Endodermal cell (in vitro differentiated cells): ENCODE measurements around the gene ACADVL. TPM values are rescaled to one million over a fixed set of nuclear protein-coding genes. Genes with fewer than 3 reads are reported as not detected.

Experiments used
- DNase-seq: peaks from one replicate; pipeline ENCODE4 v3.0.0-alpha.2; 2017
- H3K27ac ChIP-seq: 2 replicates; pipeline ENCODE4 v1.5.1; 2013; ENCODE audit warnings: mild to moderate bottlenecking, low read depth, low read length, moderate library complexity
- H3K27me3 ChIP-seq: 2 replicates; pipeline ENCODE4 v1.6.1; 2013; ENCODE audit warnings: mild to moderate bottlenecking, low read length, moderate library complexity; ENCODE audit not compliant: insufficient read depth, control insufficient read depth, poor library complexity, severe bottlenecking
- H3K36me3 ChIP-seq: 2 replicates; pipeline ENCODE4 v1.7.0; 2013; ENCODE audit warnings: mild to moderate bottlenecking, low read length, moderate library complexity; ENCODE audit not compliant: control insufficient read depth, insufficient read depth
- H3K4me1 ChIP-seq: one replicate; pipeline ENCODE4 v1.7.0; 2013; ENCODE audit warnings: low read length; ENCODE audit not compliant: control insufficient read depth, insufficient read depth
- H3K4me3 ChIP-seq: 2 replicates; pipeline ENCODE4 v1.5.1; 2013; ENCODE audit warnings: mild to moderate bottlenecking, low read length, moderate library complexity
- H3K9ac ChIP-seq: 2 replicates; pipeline ENCODE4 v1.6.1; 2013; ENCODE audit warnings: mild to moderate bottlenecking, low read length, moderate library complexity; ENCODE audit not compliant: poor library complexity, severe bottlenecking; ENCODE audit errors: extremely low read depth
- H3K9me3 ChIP-seq: 2 replicates; pipeline ENCODE4 v1.6.1; 2013; ENCODE audit warnings: mild to moderate bottlenecking, low read length, moderate library complexity; ENCODE audit not compliant: control insufficient read depth
- H3K27ac Mint-ChIP-seq: 2 replicates; pipeline ENCODE4 v1.8.0; 2020; ENCODE audit warnings: mixed read lengths
- H3K27me3 Mint-ChIP-seq: 2 replicates; pipeline ENCODE4 v1.8.0; 2021; ENCODE audit warnings: mild to moderate bottlenecking, mixed read lengths; ENCODE audit not compliant: insufficient read depth
- H3K36me3 Mint-ChIP-seq: 2 replicates; pipeline ENCODE4 v1.8.0; 2020; ENCODE audit warnings: low read depth, mixed read lengths
- H3K4me1 Mint-ChIP-seq: 2 replicates; pipeline ENCODE4 v1.8.0; 2020; ENCODE audit warnings: mixed read lengths
- H3K4me3 Mint-ChIP-seq: 2 replicates; pipeline ENCODE4 v1.8.0; 2020; ENCODE audit warnings: mild to moderate bottlenecking, moderate library complexity, mixed read lengths
- H3K9me3 Mint-ChIP-seq: 2 replicates; pipeline ENCODE4 v1.8.0; 2020; ENCODE audit warnings: mild to moderate bottlenecking, mixed read lengths
- CTCF ChIP-seq: fragments of 200-600 bp; sonication (generic); conservative IDR thresholded peaks from 2 replicates; pipeline ENCODE4 v1.5.0; 2021; ENCODE audit warnings: antibody characterized with exemption, mild to moderate bottlenecking
- WGBS, 2 experiments: methylation state at CpG; one replicate each; pipeline versions ENCODE4 v1.1.5 to v1.1.7; 2013; ENCODE audit warnings: missing lambda C conversion rate in 2 of 2, mixed read lengths in 1 of 2; ENCODE audit not compliant: insufficient coverage in 1 of 2, insufficient read length in 1 of 2; 5-methylcytosine and 5-hydroxymethylcytosine counted together
- total RNA-seq, 2 donors: library from RNA; stranded (reverse); fragmentation: NEBNext Ultra II Directional in 1 of 2; extraction: Animal tissue kit (Norgen Biotek cat#: 25700) in 1 of 2; gene quantifications; 2 replicates in 1 of 2; 3 replicates in 1 of 2; pipeline ENCODE4 v1.2.1, GENCODE V29; 2021

ACADVL gene
- total RNA-seq, 2 donors from 2014 or later, result 337 to 459 TPM

- H3K36me3 ChIP-seq, result peaks cover 19% of the 10 kb centered on the region
- Mint-ChIP-seq H3K27ac (no peak overlapping the region), H3K4me3 (peak overlapping the region; percentile 86), H3K36me3 (peaks cover 21% of the 10 kb centered on the region), H3K4me1 (peaks cover 47% of the 10 kb centered on the region), H3K9me3 (no peaks in the 10 kb centered on the region), H3K27me3 (no peaks in the 10 kb centered on the region)
- no peaks in the 10 kb centered on the region for H3K9me3 ChIP-seq
- no peak for DNase-seq
- no peak overlapping the region for H3K27ac ChIP-seq
- no peak overlapping the region for H3K9ac ChIP-seq
- H3K4me1 ChIP-seq, result peaks cover 16% of the 10 kb centered on the region
- WGBS, 2 experiments, result 82 to 92% methylated on average over 3 to 6 of the region's 6 CpGs
- no peaks in the 10 kb centered on the region for H3K27me3 ChIP-seq
- H3K4me3 ChIP-seq, result peak overlapping the region; percentile 73
- no peak for TF ChIP-seq CTCF
Measured at GRCh38 chr17:7218166-7218565, 1.6 kb upstream of the ACADVL start.

GRCh38 chr17:7218758-7219157 is 980 bp upstream of the ACADVL start:
- H3K4me3 Mint-ChIP-seq, result peak overlapping the region; percentile 86
- Histone ChIP-seq H3K36me3 (peaks cover 25% of the 10 kb centered on the region), H3K4me1 (peaks cover 16% of the 10 kb centered on the region), H3K27me3 (no peaks in the 10 kb centered on the region), H3K9me3 (no peaks in the 10 kb centered on the region), H3K4me3 (no peak overlapping the region), H3K9ac (no peak overlapping the region), H3K27ac (no peak overlapping the region)
- peak overlapping the region; percentile 22 for H3K27ac Mint-ChIP-seq
- no peaks in the 10 kb centered on the region for H3K9me3 Mint-ChIP-seq
- H3K4me1 Mint-ChIP-seq, result peaks cover 42% of the 10 kb centered on the region
- no peaks in the 10 kb centered on the region for H3K27me3 Mint-ChIP-seq
- no peak for TF ChIP-seq CTCF
- H3K36me3 Mint-ChIP-seq, result peaks cover 27% of the 10 kb centered on the region
- no peak for DNase-seq
- WGBS, 2 experiments, result 75 to 100% methylated on average over 1 to 6 of the region's 6 CpGs

- Mint-ChIP-seq H3K27me3 (no peaks in the 10 kb centered on the region), H3K36me3 (peaks cover 33% of the 10 kb centered on the region), H3K4me1 (peaks cover 42% of the 10 kb centered on the region), H3K27ac (peak overlapping the region; percentile 95), H3K4me3 (peak overlapping the region; percentile 86), H3K9me3 (no peaks in the 10 kb centered on the region)
- TF ChIP-seq CTCF, result no peak
- H3K9me3 ChIP-seq, result no peaks in the 10 kb centered on the region
- H3K4me3 ChIP-seq, result peak overlapping the region; percentile 87
- peak overlapping the region; percentile 85 for H3K9ac ChIP-seq
- no peak overlapping the region for H3K27ac ChIP-seq
- peaks cover 30% of the 10 kb centered on the region for H3K36me3 ChIP-seq
- DNase-seq, result no peak
- H3K4me1 ChIP-seq, result peaks cover 16% of the 10 kb centered on the region
- 28 to 83% methylated on average over 3 to 12 of the region's 12 CpGs for WGBS, 2 experiments
- no peaks in the 10 kb centered on the region for H3K27me3 ChIP-seq
Measured at GRCh38 chr17:7219229-7219811, 418 bp upstream of the ACADVL start.
